DND-41 (cell line): ENCODE data around the gene PMFBP1.

Experiments used
- ATAC-seq: fragments of 200-7000 bp; cut with Tn5 transposase; 3 replicates; pipeline ENCODE4 v1.9.1; 2021; ENCODE audit warnings: low read depth; ENCODE audit not compliant: insufficient read depth
- DNase-seq: peaks from one replicate; pipeline ENCODE4 v3.0.0-alpha.2; 2020
- H2AFZ ChIP-seq: 2 replicates; pipeline ENCODE4 v1.6.0; 2012; ENCODE audit warnings: low read depth, low read length
- H3K27ac ChIP-seq: 2 replicates; pipeline ENCODE4 v1.5.1; 2012; ENCODE audit warnings: low read length, inconsistent platforms
- H3K27me3 ChIP-seq: fragments of 200-600 bp; sonication (generic); 2 replicates; pipeline ENCODE4 v1.6.0; 2012; ENCODE audit warnings: low read length, mild to moderate bottlenecking, inconsistent platforms; ENCODE audit not compliant: insufficient read depth, poor library complexity
- H3K36me3 ChIP-seq: 2 replicates; pipeline ENCODE4 v1.5.1; 2012; ENCODE audit warnings: low read length, inconsistent platforms; ENCODE audit not compliant: insufficient read depth
- H3K4me1 ChIP-seq: 2 replicates; pipeline ENCODE4 v1.5.1; 2012; ENCODE audit warnings: mild to moderate bottlenecking, low read length; ENCODE audit not compliant: insufficient read depth
- H3K4me2 ChIP-seq: 2 replicates; pipeline ENCODE4 v1.6.0; 2012; ENCODE audit warnings: mild to moderate bottlenecking, moderate library complexity, low read length, inconsistent platforms; ENCODE audit not compliant: insufficient read depth
- H3K4me3 ChIP-seq, 2 experiments: fragments of 200-600 bp in 1 of 2; shearing (Covaris generic) in 1 of 2; 2 replicates each; pipeline ENCODE4 v1.5.1; 2012 to 2016; ENCODE audit warnings: inconsistent platforms in 2 of 2, low read length in 2 of 2, mild to moderate bottlenecking in 2 of 2, low read depth in 1 of 2, moderate library complexity in 1 of 2
- H3K79me2 ChIP-seq: 2 replicates; pipeline ENCODE4 v1.6.0; 2012; ENCODE audit warnings: low read length, inconsistent platforms; ENCODE audit not compliant: insufficient read depth
- H3K9ac ChIP-seq: 2 replicates; pipeline ENCODE4 v1.6.0; 2012; ENCODE audit warnings: low read depth, mild to moderate bottlenecking, inconsistent platforms, low read length, moderate library complexity
- H3K9me3 ChIP-seq: 2 replicates; pipeline ENCODE4 v1.5.1; 2012; ENCODE audit warnings: low read length, moderate library complexity, mild to moderate bottlenecking, inconsistent platforms; ENCODE audit not compliant: insufficient read depth, severe bottlenecking
- H4K20me1 ChIP-seq: 2 replicates; pipeline ENCODE4 v1.6.0; 2012; ENCODE audit warnings: low read length; ENCODE audit not compliant: insufficient read depth
- EZH2 ChIP-seq: IDR thresholded peaks from 3 replicates; pipeline ENCODE4 v1.6.1; 2012; ENCODE audit warnings: borderline replicate concordance, low read depth, mild to moderate bottlenecking, moderate library complexity, low read length, inconsistent platforms; ENCODE audit not compliant: severe bottlenecking
- TF ChIP-seq, protein P1 (sequence below): IDR thresholded peaks from 2 replicates; pipeline ENCODE4 v1.5.1; 2012; ENCODE audit warnings: borderline replicate concordance, low read length, moderate library complexity, mild to moderate bottlenecking; ENCODE audit not compliant: poor library complexity, severe bottlenecking; ENCODE audit errors: extremely low read depth

Gene PMFBP1

DNA sequence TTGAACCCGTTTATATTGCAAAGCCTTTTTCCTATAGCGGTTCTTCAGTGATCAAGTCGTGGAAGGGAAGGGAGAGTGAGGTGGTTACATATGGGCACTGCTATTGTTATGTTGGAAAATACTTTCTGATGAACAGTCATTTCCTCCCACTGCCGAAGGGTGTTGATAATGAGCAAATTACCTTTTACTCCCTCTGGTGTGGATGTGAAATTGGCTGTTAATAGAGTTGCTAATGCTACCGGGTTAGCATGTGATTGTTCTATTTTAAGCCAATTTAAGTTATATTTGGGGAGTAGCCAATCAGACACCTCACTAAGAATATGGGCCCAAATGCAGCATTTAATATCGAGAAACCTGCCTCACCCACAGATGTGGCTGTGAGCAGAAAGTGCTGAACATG lies 15.6 kb upstream of the PMFBP1 start:
- H3K4me1 ChIP-seq: no peaks in the 10 kb centered on the region
- H3K4me3 ChIP-seq: no peak overlapping the region
- no peaks in the 10 kb centered on the region for H3K79me2 ChIP-seq
- H3K4me2 ChIP-seq: no peak overlapping the region
- H3K9ac ChIP-seq: no peak overlapping the region
- no peaks in the 10 kb centered on the region for H4K20me1 ChIP-seq
- H3K27me3 ChIP-seq: no peaks in the 10 kb centered on the region
- no peaks in the 10 kb centered on the region for H3K9me3 ChIP-seq
- no peak for DNase-seq
- no peak for TF ChIP-seq EZH2
- TF ChIP-seq, protein P1, sequence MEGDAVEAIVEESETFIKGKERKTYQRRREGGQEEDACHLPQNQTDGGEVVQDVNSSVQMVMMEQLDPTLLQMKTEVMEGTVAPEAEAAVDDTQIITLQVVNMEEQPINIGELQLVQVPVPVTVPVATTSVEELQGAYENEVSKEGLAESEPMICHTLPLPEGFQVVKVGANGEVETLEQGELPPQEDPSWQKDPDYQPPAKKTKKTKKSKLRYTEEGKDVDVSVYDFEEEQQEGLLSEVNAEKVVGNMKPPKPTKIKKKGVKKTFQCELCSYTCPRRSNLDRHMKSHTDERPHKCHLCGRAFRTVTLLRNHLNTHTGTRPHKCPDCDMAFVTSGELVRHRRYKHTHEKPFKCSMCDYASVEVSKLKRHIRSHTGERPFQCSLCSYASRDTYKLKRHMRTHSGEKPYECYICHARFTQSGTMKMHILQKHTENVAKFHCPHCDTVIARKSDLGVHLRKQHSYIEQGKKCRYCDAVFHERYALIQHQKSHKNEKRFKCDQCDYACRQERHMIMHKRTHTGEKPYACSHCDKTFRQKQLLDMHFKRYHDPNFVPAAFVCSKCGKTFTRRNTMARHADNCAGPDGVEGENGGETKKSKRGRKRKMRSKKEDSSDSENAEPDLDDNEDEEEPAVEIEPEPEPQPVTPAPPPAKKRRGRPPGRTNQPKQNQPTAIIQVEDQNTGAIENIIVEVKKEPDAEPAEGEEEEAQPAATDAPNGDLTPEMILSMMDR: no peak
- no peak for ATAC-seq
- no peak overlapping the region for H3K27ac ChIP-seq
- no peaks in the 10 kb centered on the region for H3K36me3 ChIP-seq
- H2AFZ ChIP-seq: no peak overlapping the region

DNA sequence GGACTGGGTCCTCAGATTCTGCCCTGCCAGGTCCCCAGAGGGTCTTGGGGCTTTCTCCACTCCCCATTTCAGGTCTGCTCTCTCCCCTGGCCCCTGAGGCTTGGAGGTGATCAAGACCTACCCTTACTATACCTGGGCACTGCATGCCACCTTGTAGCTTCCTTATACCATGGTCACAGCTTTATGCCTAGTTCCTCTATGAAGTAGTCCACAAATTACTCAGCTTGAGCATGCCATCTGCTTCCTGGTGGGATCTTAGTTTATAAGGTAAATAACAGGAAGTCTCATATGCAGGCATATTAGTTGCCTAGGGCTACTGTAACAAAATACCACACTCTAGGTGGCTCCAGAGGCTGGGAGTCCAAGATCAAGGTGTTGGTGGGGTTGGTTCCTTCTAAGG lies 11.0 kb upstream of the PMFBP1 start:
- no peaks in the 10 kb centered on the region for H4K20me1 ChIP-seq
- no peaks in the 10 kb centered on the region for H3K36me3 ChIP-seq
- no peaks in the 10 kb centered on the region for H3K4me1 ChIP-seq
- H3K79me2 ChIP-seq: no peaks in the 10 kb centered on the region
- no peaks in the 10 kb centered on the region for H3K27me3 ChIP-seq
- no peak overlapping the region for H2AFZ ChIP-seq
- DNase-seq (no peak), ATAC-seq (no peak)
- no peak overlapping the region for H3K4me2 ChIP-seq
- TF ChIP-seq, protein P1: no peak
- TF ChIP-seq EZH2: no peak
- no peaks in the 10 kb centered on the region for H3K9me3 ChIP-seq
- no peak overlapping the region for H3K27ac ChIP-seq
- H3K4me3 ChIP-seq: no peak overlapping the region
- H3K9ac ChIP-seq: no peak overlapping the region

DNA sequence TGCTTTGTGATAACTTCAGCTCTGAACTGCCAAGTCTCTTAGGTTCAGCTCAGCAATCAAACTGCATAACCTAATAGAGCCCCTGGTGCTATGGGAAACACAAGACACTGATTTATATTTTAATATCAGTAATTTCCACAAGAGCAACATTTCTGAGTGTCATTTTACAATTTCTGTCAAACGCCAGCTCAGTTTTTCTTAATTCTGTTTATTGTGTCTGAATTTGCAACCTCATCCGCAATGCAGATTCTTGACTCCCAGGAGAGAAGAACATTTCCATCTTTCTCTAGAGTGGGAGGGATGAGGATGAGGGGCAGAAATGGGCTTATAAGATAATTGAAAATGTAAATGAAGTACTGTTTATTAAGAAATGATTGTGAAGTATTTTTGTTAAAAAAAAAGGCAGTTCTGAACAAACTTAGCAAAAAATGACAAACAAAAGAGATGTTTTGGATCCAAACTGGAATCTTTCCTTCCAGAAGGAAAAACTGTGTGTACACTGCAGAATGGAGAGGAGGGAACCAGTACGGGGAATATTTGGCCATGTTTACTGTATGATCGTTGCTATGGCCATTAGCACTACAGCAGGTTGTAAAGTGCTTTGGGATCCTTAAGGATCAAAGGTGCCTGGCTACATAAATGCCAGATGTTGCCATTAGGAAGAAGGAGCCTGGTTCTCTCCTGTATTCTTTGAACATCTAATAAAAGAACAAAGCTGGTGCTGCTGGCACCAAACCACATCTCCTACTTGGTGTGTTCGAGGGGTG lies 7.4 kb upstream of the PMFBP1 start:
- no peaks in the 10 kb centered on the region for H3K36me3 ChIP-seq
- H3K9ac ChIP-seq: no peak overlapping the region
- no peaks in the 10 kb centered on the region for H3K4me1 ChIP-seq
- H3K79me2 ChIP-seq: no peaks in the 10 kb centered on the region
- H3K27ac ChIP-seq: no peak overlapping the region
- ATAC-seq: no peak
- TF ChIP-seq, protein P1: no peak
- TF ChIP-seq EZH2: no peak
- H2AFZ ChIP-seq: no peak overlapping the region
- H3K9me3 ChIP-seq: no peaks in the 10 kb centered on the region
- no peaks in the 10 kb centered on the region for H3K27me3 ChIP-seq
- H3K4me3 ChIP-seq: no peak overlapping the region
- no peak overlapping the region for H3K4me2 ChIP-seq
- no peaks in the 10 kb centered on the region for H4K20me1 ChIP-seq
- no peak for DNase-seq
